Measurements from ENCODE around the gene MTMR12. TPM values are rescaled to one million over a fixed set of nuclear protein-coding genes. Genes with fewer than 3 reads are reported as not detected.
"Not testable (repeated sequence)": the region's sequence is repeated elsewhere in the genome, so short reads cannot be mapped to it uniquely, and the experiment has no call there.

The MTMR12 gene
- total RNA-seq, 1 experiment from 2014 or later, result 12.1 TPM

DNA sequence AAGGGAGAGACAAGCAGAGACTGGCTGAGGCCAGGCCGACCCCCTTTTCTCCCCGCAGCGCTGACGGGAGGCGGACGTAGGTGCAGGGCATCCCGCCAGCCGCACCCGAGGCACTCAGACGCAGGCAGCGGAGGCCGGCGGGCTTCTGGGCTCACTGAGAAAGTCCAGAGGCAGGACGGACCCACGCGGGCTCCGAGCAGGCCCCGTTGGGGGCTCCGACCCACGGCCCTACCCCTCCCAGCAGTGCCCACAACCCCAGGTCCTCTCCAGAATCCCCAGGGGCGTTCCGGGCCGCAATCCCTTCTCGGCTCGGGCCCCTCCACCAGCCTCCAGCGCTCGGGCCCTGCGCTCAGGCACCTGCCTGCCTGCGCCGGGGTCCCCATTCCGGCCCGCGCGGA is 543 bp downstream of the MTMR12 start:
- H3K27me3 ChIP-seq, result no peaks in the 10 kb centered on the region
- H3K9me3 ChIP-seq, result no peaks in the 10 kb centered on the region
- H3K4me3 ChIP-seq, result peak overlapping the region; percentile 71
- H3K36me3 ChIP-seq, result peaks cover 3% of the 10 kb centered on the region
- DNase-seq, result peak; percentile 72

DNA sequence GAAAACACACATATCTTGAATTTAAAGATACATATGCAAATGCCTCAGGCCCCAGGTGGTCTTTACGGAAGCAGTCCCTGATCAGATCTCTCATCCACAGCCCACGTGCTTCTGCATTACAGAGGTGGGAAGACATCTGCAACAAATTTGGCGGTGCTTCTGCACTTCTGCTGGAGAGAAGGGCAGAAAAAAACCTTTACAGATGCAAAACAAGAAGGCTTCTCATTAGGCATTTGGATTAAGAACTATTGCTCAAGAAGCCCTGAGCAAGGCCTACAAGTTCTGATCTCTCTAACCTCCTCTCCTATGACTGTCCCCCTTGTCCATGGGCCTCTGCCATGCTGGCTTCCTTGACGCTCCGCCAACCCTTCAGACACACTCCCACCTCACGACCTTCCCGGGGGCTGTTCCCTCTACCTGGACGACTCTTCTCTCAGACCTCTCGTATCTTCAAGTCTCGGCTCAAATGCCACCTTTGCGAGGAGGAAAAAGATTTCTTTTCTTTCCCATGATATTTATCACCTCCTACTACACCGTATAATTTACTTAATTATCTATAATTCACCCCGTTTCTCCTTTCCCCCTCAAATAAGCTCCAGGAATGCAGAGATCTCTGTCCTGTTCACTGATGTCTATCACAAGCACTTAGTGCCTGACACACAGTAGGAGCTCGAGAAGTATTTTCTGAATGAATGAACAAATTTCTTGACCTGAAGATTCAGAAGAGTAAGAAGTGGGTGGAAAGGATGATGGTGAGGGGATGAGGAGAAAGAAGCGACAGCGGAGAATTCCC is 1.1 kb downstream of the MTMR12 start:
- Histone ChIP-seq H3K27me3 (no peaks in the 10 kb centered on the region), H3K9me3 (no peaks in the 10 kb centered on the region), H3K4me3 (peak overlapping the region; percentile 71), H3K36me3 (peaks cover 3% of the 10 kb centered on the region)
- no peak for DNase-seq

DNA sequence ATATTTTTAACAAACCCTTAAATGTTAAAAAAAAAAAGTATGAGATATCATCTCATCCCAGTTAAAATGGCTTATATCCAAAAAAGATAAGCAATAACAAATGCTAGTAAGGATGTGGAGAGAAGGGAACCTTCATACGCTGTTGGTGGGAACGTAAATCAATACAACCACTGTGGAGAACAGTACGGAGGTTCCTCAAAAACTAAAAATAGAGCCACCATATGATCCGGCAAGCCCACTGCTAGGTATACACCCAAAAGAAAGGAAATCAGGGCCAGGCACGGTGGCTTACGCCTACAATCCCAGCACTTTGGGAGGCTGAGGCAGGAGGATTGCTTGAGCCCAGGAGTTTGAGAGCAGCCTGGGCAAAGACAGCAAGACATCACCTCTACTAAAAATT is 3.0 kb downstream of the MTMR12 start:
- Histone ChIP-seq H3K4me3 (no peak overlapping the region), H3K9me3 (no peaks in the 10 kb centered on the region), H3K27me3 (no peaks in the 10 kb centered on the region), H3K36me3 (peaks cover 3% of the 10 kb centered on the region)
- DNase-seq, result no peak

DNA sequence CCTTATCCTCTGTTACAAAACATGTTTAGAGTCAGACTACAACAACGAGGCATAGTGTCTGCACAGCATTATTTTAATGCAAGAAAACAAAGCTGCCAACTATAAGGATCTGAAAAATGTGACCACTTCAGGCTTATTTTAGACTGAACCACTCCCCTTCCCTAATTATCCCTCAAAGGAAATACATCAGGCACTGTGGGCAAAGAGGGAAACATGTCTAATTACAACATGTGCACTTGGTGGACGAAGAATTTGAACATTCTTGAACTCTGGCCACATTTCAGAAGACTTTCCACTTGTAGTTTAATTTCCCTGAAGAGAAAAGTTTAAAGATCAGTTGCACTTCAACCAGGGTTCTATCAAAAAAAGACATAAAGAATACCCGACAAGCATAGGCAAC is 3.8 kb downstream of the MTMR12 start:
- H3K27me3 ChIP-seq, result no peaks in the 10 kb centered on the region
- H3K4me3 ChIP-seq, result no peak overlapping the region
- peaks cover 3% of the 10 kb centered on the region for H3K36me3 ChIP-seq
- DNase-seq, result no peak
- H3K9me3 ChIP-seq, result no peaks in the 10 kb centered on the region

DNA sequence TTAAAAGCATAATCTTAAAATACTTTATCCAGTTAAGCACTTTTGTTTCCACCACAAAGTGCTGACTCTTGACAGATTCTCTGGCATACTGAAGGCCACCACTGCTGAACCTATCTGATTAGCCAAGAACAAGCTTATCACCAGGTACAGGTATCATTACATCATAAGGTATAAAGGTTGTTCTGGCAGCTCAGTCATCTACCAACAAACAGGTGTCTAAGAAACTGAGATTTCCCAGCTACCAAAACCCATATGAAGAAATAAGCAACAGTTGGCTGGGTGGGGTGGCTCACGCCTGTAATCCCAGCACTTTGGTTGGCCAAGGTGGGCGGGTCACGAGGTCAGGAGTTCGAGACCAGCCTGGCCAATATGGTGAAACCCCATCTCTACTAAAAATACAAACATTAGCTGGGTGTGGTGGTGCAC is 5.0 kb downstream of the MTMR12 start:
- H3K9me3 ChIP-seq, result no peaks in the 10 kb centered on the region
- H3K27me3 ChIP-seq, result no peaks in the 10 kb centered on the region
- no peak for DNase-seq
- H3K36me3 ChIP-seq, result peaks cover 3% of the 10 kb centered on the region
- no peak overlapping the region for H3K4me3 ChIP-seq

DNA sequence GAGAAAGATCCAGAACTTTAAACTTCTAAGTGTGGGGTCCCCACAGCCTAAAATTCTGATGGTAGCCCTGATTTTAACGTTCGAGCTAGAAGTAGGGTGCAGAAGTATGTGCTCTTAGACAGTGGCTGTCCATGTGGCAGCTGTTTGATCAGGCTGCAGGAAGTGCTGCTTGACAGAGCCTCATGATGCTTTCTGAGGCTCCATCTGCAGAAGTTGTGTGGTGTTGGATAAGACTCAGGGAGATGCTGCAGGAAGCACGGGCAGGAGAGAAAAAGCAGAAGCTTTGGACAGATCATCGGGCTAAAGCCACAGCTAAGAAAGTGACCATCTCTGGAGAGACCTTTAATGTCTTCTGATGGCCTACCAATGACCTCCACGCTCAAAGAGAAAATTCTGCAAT is 8.1 kb downstream of the MTMR12 start:
- no peaks in the 10 kb centered on the region for H3K9me3 ChIP-seq
- H3K4me3 ChIP-seq, result no peak overlapping the region
- no peak for DNase-seq
- H3K36me3 ChIP-seq, result peaks cover 3% of the 10 kb centered on the region; the same call in 1 of the 2 replicates
- H3K27me3 ChIP-seq, result no peaks in the 10 kb centered on the region

GRCh38 chr5:32303755-32304120 is 9.0 kb downstream of the MTMR12 start:
- no peak overlapping the region for H3K4me3 ChIP-seq

DNA sequence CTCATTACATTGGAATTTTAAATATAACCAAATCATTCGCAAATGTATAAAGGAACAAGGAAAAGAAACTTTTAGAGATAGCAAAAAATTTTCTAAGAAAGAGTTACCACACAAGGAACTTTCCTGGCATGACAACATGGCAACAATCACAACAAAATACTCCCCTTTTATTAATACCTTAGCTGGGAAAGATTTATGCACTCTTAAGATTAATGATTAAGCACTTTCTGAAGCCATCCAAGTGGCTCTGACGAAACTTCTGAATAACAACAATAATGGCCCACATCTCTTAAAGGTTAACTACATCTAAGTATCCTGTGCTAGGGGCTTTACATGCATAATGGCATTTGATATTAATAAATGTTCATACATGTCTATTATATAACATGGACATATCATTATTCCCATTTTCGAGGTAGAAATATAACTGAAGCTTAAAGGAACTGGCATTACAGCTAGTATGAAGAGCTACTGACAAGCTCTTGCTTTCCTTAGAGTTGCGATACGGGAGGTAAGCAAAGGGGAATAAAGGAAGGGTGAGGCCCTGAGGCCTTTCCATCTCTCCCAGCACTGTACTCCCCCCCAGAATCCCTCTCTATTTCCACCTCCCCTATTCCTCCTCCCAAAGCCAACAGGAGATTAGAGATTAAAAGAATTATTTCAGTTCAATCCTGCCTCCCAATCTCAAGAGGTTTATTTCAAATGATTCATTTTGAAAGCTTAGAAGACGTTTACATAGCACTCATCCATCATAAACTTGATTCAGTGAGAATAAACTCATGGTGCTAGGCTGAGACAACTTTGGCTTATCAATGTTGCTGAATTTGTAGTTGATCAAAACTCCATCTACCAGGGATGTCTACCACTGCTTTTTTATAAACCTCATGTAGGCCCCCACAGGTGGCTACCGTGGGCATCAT is 9.6 kb downstream of the MTMR12 start:
- no peaks in the 10 kb centered on the region for H3K9me3 ChIP-seq
- no peaks in the 10 kb centered on the region for H3K27me3 ChIP-seq
- no peak overlapping the region for H3K4me3 ChIP-seq
- no peak for DNase-seq
- peaks cover under 1% of the 10 kb centered on the region; the same call in 1 of the 2 replicates for H3K36me3 ChIP-seq

More at GRCh38 chr5:32303755-32304120, 9.0 kb downstream of the MTMR12 start:
- Histone ChIP-seq H3K27me3 (no peaks in the 10 kb centered on the region), H3K9me3 (no peaks in the 10 kb centered on the region), H3K36me3 (no peaks in the 10 kb centered on the region)
- DNase-seq, result no peak

DNA sequence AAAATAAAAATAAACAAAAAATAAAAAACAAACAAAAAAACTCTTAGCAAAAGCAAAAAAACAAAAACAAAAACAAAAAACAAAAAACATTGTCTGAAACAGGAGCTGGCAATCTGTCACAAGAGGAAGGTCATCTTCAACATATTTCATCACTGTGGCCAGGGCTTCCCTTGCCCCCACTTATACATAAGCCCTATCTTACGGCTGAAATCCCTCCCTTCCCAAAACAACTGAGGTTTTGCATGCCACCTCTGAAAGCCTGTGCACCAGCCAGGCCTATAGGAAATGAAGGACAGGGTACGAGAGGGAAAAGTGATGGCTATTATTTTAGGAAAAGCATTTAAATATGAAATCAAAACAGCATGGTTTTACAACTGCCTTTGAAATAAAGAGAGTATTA is 10.8 kb downstream of the MTMR12 start:
- Histone ChIP-seq H3K27me3 (no peaks in the 10 kb centered on the region), H3K36me3 (peaks cover 4% of the 10 kb centered on the region; the same call in 1 of the 2 replicates), H3K4me3 (no peak overlapping the region), H3K9me3 (no peaks in the 10 kb centered on the region)
- no peak for DNase-seq

GRCh38 chr5:32299059-32299677 is 13.6 kb downstream of the MTMR12 start:
- no peak for DNase-seq
- no peaks in the 10 kb centered on the region for H3K9me3 ChIP-seq
- peaks cover 16% of the 10 kb centered on the region for H3K36me3 ChIP-seq
- no peak overlapping the region for H3K4me3 ChIP-seq
- no peaks in the 10 kb centered on the region for H3K27me3 ChIP-seq

GRCh38 chr5:32298059-32298415 is 14.7 kb downstream of the MTMR12 start:
- Histone ChIP-seq H3K36me3 (peaks cover 22% of the 10 kb centered on the region), H3K27me3 (no peaks in the 10 kb centered on the region), H3K9me3 (no peaks in the 10 kb centered on the region), H3K4me3 (no peak overlapping the region)
- no peak for DNase-seq

- no peaks in the 10 kb centered on the region for H3K27me3 ChIP-seq
- H3K4me3 ChIP-seq, result no peak overlapping the region
- DNase-seq, result no peak
- H3K36me3 ChIP-seq, result peaks cover 23% of the 10 kb centered on the region
- no peaks in the 10 kb centered on the region for H3K9me3 ChIP-seq
Observed at GRCh38 chr5:32297181-32298058, 15.3 kb downstream of the MTMR12 start.

GRCh38 chr5:32295966-32296772 is 16.6 kb downstream of the MTMR12 start:
- H3K9me3 ChIP-seq, H3K4me3 ChIP-seq, H3K27me3 ChIP-seq, DNase-seq: not testable (repeated sequence)
- peaks cover 23% of the 10 kb centered on the region for H3K36me3 ChIP-seq

GRCh38 chr5:32291591-32291990 is 21.1 kb downstream of the MTMR12 start:
- DNase-seq, result no peak
- Histone ChIP-seq H3K9me3 (no peaks in the 10 kb centered on the region), H3K4me3 (no peak overlapping the region), H3K27me3 (no peaks in the 10 kb centered on the region), H3K36me3 (peaks cover 19% of the 10 kb centered on the region)

DNA sequence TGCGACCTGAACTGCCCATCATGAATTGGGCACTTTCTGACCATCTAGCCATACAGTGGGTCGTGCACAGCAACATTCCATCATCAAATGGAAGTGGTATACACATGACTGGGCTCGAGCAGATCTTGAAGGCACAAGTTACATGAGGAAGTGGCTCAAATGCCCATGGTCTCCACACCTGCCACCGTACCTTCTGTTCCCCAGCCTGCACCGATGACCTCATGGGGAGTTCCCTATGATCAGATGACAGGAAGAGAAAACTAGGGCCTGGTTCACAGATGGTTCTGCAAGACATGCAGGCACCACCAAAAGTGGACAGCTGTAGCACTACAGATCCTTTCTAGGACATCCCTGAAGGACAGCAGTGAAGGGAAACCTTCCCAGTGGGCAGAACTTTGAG is 21.8 kb downstream of the MTMR12 start:
- H3K36me3 ChIP-seq, result peaks cover 19% of the 10 kb centered on the region
- H3K4me3 ChIP-seq, result no peak overlapping the region
- no peaks in the 10 kb centered on the region for H3K9me3 ChIP-seq
- no peaks in the 10 kb centered on the region for H3K27me3 ChIP-seq
- DNase-seq, result no peak

GRCh38 chr5:32290501-32290900 is 22.2 kb downstream of the MTMR12 start:
- not testable (repeated sequence) for H3K4me3 ChIP-seq, H3K27me3 ChIP-seq, H3K9me3 ChIP-seq, DNase-seq
- H3K36me3 ChIP-seq, result peaks cover 19% of the 10 kb centered on the region
